Suprapubic skin (tissue), 4 donors: ENCODE results near the gene TES. TPM values are rescaled to one million over a fixed set of nuclear protein-coding genes. Genes with fewer than 3 reads are reported as not detected.
A peak's percentile ranks its signal among the peaks of the same experiment; 100 is the strongest.

Experiments
- DNase-seq, 2 donors: peaks; one replicate each; pipeline ENCODE4 v3.0.0-alpha.2; 2019; ENCODE audit warnings: low spot score in 2 of 2
- H3K27ac ChIP-seq: fragments of 200-600 bp; sonication (generic); one replicate; pipeline ENCODE4 v1.5.1; 2019
- H3K27me3 ChIP-seq: fragments of 200-600 bp; sonication (generic); one replicate; pipeline ENCODE4 v1.5.1; 2019
- H3K36me3 ChIP-seq: fragments of 200-600 bp; sonication (generic); one replicate; pipeline ENCODE4 v1.5.1; 2019
- H3K4me1 ChIP-seq: fragments of 200-600 bp; sonication (generic); one replicate; pipeline ENCODE4 v1.5.1; 2019
- H3K4me3 ChIP-seq: fragments of 200-600 bp; sonication (generic); one replicate; pipeline ENCODE4 v1.5.1; 2019; ENCODE audit warnings: mild to moderate bottlenecking
- H3K9me3 ChIP-seq: fragments of 200-600 bp; sonication (generic); one replicate; pipeline ENCODE4 v1.5.1; 2019
- EP300 ChIP-seq: sonication (generic); formaldehyde crosslinking; IDR thresholded peaks from one replicate; pipeline ENCODE4 v1.6.1; 2017; ENCODE audit warnings: antibody characterized with exemption
- POLR2A ChIP-seq, 2 donors: fragments of 450-650 bp; IDR thresholded peaks; one replicate each; pipeline ENCODE4 v1.6.1; 2017; ENCODE audit warnings: antibody characterized with exemption in 2 of 2, mild to moderate bottlenecking in 2 of 2, moderate library complexity in 2 of 2
- POLR2AphosphoS5 ChIP-seq, 3 donors: sonication (generic); formaldehyde crosslinking; IDR thresholded peaks; one replicate each; pipeline ENCODE4 v1.6.1; 2017; ENCODE audit warnings: antibody characterized with exemption in 3 of 3
- WGBS: methylation state at CpG from one replicate; pipeline ENCODE4 v1.1.5; 2018; 5-methylcytosine and 5-hydroxymethylcytosine counted together
- total RNA-seq, 4 donors: library from RNA; depleted of rRNA; stranded (reverse); fragments of >200 nt; gene quantifications; one replicate each; pipeline ENCODE4 v1.1.0, GENCODE V29; 2016
- TF ChIP-seq, protein P1 (sequence below), 2 donors: fragments of 200-600 bp in 1 of 2; fragments of 450-650 bp in 1 of 2; sonication (generic) in 1 of 2; IDR thresholded peaks; one replicate each; pipeline ENCODE4 v1.5.1; 2016 to 2019; ENCODE audit warnings: antibody characterized with exemption in 2 of 2, mild to moderate bottlenecking in 1 of 2, moderate library complexity in 1 of 2

The TES gene
- total RNA-seq, 4 donors from 2014 or later: 44.3 to 66.0 (median 57.5) TPM

DNA sequence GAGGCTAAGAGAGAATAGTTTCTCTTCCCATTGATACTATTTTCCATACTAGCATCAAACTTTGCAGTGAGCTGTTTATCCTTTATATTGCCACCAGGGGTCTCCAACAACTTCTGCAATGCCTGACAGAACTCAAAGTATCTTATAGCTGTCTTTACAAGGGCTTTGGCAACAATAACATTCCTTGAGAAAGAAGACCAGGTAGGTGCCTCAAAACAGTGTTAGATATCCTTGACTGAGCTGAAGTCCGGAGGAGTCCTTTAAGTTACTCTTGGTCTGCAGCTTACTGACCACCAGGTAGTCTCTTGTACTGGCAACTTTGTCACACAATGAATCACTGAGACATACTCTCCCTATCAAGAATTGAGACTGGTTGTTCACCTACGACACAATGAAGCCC lies 30.0 kb upstream of the TES start:
- no peak overlapping the region for H3K27ac ChIP-seq
- H3K4me1 ChIP-seq: no peaks in the 10 kb centered on the region
- TF ChIP-seq POLR2AphosphoS5 (IDR thresholded peaks at IDR 0.05) (no peak), POLR2A (IDR thresholded peaks at IDR 0.05) (no peak)
- TF ChIP-seq, protein P1, sequence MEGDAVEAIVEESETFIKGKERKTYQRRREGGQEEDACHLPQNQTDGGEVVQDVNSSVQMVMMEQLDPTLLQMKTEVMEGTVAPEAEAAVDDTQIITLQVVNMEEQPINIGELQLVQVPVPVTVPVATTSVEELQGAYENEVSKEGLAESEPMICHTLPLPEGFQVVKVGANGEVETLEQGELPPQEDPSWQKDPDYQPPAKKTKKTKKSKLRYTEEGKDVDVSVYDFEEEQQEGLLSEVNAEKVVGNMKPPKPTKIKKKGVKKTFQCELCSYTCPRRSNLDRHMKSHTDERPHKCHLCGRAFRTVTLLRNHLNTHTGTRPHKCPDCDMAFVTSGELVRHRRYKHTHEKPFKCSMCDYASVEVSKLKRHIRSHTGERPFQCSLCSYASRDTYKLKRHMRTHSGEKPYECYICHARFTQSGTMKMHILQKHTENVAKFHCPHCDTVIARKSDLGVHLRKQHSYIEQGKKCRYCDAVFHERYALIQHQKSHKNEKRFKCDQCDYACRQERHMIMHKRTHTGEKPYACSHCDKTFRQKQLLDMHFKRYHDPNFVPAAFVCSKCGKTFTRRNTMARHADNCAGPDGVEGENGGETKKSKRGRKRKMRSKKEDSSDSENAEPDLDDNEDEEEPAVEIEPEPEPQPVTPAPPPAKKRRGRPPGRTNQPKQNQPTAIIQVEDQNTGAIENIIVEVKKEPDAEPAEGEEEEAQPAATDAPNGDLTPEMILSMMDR (IDR thresholded peaks at IDR 0.05): peak; percentile 60 to 62
- no peak for DNase-seq
- no peaks in the 10 kb centered on the region for H3K36me3 ChIP-seq
- no peaks in the 10 kb centered on the region for H3K27me3 ChIP-seq
- WGBS: 64% methylated on average over 2 of the region's 2 CpGs
- no peaks in the 10 kb centered on the region for H3K9me3 ChIP-seq
- H3K4me3 ChIP-seq: no peak overlapping the region

DNA sequence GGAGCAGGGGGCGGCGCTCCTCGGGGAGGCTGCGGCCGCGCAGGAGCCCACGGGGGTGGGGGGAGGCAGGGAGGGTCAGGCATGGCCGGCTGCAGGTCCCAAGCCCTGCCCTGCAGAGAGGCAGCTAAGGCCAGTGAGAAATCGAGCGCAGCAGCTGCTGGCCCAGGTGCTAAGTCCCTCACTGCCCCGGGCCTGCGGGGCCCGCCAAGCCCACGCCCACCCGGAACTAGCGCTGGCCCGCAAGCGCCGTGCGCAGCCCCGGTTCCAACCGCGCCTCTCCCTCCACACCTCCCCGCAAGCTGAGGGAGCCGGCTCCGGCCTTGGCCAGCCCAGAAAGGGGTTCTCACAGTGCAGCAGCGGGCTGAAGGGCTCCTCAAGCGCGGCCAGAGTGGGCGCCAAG lies 28.3 kb upstream of the TES start:
- no peak overlapping the region for H3K27ac ChIP-seq
- no peaks in the 10 kb centered on the region for H3K4me1 ChIP-seq
- no peaks in the 10 kb centered on the region for H3K36me3 ChIP-seq
- TF ChIP-seq POLR2AphosphoS5 (IDR thresholded peaks at IDR 0.05): no peak
- TF ChIP-seq EP300: no peak
- TF ChIP-seq, protein P1 (IDR thresholded peaks at IDR 0.05): no peak
- TF ChIP-seq POLR2A (IDR thresholded peaks at IDR 0.05): no peak
- 82% methylated on average over 6 of the region's 30 CpGs for WGBS
- H3K9me3 ChIP-seq: no peaks in the 10 kb centered on the region
- no peak for DNase-seq
- no peaks in the 10 kb centered on the region for H3K27me3 ChIP-seq
- H3K4me3 ChIP-seq: no peak overlapping the region

DNA sequence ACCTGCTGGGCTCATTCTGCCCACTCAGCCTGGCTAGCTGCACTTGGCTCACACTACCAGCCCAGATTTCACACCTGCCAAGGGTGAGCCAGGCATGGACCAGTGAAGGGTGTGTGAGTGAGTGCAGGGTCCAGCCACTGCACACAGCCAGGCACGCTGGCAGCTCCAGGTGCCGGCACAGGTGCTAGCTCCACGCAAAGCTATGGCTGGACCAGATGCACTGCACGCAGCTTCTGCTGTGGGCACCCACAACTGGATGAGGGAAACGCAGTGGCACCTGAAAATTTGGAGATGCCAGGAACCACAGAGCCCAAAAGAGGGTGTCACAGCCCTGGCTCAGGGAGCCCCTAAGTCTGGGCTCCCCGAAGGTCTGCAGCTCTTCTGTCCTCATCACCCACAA lies 24.9 kb upstream of the TES start:
- WGBS: 95% methylated on average over 6 of the region's 6 CpGs
- no peak for TF ChIP-seq POLR2AphosphoS5 (IDR thresholded peaks at IDR 0.05)
- TF ChIP-seq, protein P1 (IDR thresholded peaks at IDR 0.05): no peak
- no peak for TF ChIP-seq POLR2A (IDR thresholded peaks at IDR 0.05)
- no peak for TF ChIP-seq EP300
- no peak overlapping the region for H3K27ac ChIP-seq
- H3K4me3 ChIP-seq: no peak overlapping the region
- H3K36me3 ChIP-seq: no peaks in the 10 kb centered on the region
- no peak for DNase-seq
- no peaks in the 10 kb centered on the region for H3K9me3 ChIP-seq
- no peaks in the 10 kb centered on the region for H3K4me1 ChIP-seq
- H3K27me3 ChIP-seq: no peaks in the 10 kb centered on the region

DNA sequence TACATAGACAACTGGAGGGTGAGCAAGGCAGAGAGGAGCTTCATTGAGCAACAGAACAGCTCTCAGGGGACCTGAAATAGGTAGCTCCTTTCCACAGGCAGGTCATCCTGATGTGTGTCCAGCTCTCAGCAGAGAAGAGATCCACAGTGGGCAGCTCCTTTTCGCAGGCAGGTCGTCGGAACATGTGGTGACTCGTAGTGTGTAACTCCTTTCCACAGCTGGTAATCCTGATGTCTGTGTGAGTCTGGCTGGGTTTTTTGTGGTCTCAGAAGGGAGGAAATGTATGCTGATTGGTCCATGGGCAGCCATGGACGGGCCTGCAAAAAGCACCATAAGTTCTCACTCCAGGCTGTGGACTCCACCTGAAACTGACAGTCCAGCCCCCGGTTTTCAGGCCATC lies 24.4 kb upstream of the TES start:
- no peak overlapping the region for H3K27ac ChIP-seq
- H3K36me3 ChIP-seq: no peaks in the 10 kb centered on the region
- no peaks in the 10 kb centered on the region for H3K27me3 ChIP-seq
- no peaks in the 10 kb centered on the region for H3K4me1 ChIP-seq
- no peak overlapping the region for H3K4me3 ChIP-seq
- WGBS: 93% methylated on average over 6 of the region's 6 CpGs
- H3K9me3 ChIP-seq: no peaks in the 10 kb centered on the region
- TF ChIP-seq POLR2AphosphoS5 (IDR thresholded peaks at IDR 0.05) (no peak), POLR2A (IDR thresholded peaks at IDR 0.05) (no peak), EP300 (no peak)
- TF ChIP-seq, protein P1 (IDR thresholded peaks at IDR 0.05): no peak
- no peak for DNase-seq

DNA sequence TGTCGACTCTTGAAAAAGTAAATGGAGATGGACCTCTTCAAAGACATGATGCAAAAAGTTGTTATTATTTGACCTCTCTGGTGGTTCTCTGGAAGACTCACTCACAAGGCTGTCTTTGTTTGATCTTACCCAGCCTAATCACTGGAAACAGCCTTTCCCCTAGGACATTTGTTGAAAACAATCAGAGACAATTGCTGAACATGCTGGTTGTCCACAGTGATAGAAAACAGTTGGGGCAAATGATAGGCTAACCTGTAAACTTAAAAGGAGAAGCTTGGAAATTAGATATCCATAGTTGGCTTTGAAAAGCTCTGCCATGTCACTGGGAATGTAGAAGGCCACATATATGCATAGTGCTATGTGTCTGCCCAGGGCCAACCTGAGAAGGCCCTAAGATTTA lies 22.9 kb upstream of the TES start:
- TF ChIP-seq EP300: no peak
- TF ChIP-seq, protein P1 (IDR thresholded peaks at IDR 0.05): no peak
- no peak for TF ChIP-seq POLR2A (IDR thresholded peaks at IDR 0.05)
- TF ChIP-seq POLR2AphosphoS5 (IDR thresholded peaks at IDR 0.05): no peak
- no peak overlapping the region for H3K4me3 ChIP-seq
- no peaks in the 10 kb centered on the region for H3K4me1 ChIP-seq
- H3K27ac ChIP-seq: no peak overlapping the region
- WGBS: 90% methylated on average over 1 of the region's 1 CpG
- no peaks in the 10 kb centered on the region for H3K36me3 ChIP-seq
- no peaks in the 10 kb centered on the region for H3K27me3 ChIP-seq
- DNase-seq: no peak
- no peaks in the 10 kb centered on the region for H3K9me3 ChIP-seq
